ENCODE results near the gene APEH. TPM values are rescaled to one million over a fixed set of nuclear protein-coding genes. Genes with fewer than 3 reads are reported as not detected.
A peak's percentile ranks its signal among the peaks of the same experiment; 100 is the strongest.

Gene APEH
- total and polyA plus RNA-seq, 2 of the 13 experiments (the other 11 are each of a cell fraction or from before 2014, with no cell fraction given) = 116 to 130 TPM

GRCh38 chr3:49668414-49668797, 5.7 kb upstream of the APEH start (continued):
- TF ChIP-seq BCLAF1 (IDR thresholded peaks at IDR 0.05) (no peak), MTA1 (CRISPR knock-in tag; IDR thresholded peaks at IDR 0.05; ENCODE audit: borderline replicate concordance) (peak; percentile 79; the same call in 1 of the 2 replicates), ZNF331 (CRISPR knock-in tag; IDR thresholded peaks at IDR 0.05) (peak; percentile 87), ZBTB25 (CRISPR knock-in tag; IDR thresholded peaks at IDR 0.05) (peak; percentile 83; the same call in 1 of the 2 replicates), ZNF891 (CRISPR knock-in tag; IDR thresholded peaks at IDR 0.05) (no peak), ELF3 (CRISPR knock-in tag; IDR thresholded peaks at IDR 0.05) (peak; percentile 79), ZNF580 (CRISPR knock-in tag; IDR thresholded peaks at IDR 0.05; ENCODE audit: borderline replicate concordance, low read depth) (peak; percentile 90; the same call in 1 of the 2 replicates), HOXD1 (CRISPR knock-in tag; IDR thresholded peaks at IDR 0.05) (no peak), ZSCAN25 (CRISPR knock-in tag; IDR thresholded peaks at IDR 0.05) (peak; percentile 92), SKI (IDR thresholded peaks at IDR 0.05; ENCODE audit: partially characterized antibody) (peak; percentile 44), ZFP62 (CRISPR knock-in tag; IDR thresholded peaks at IDR 0.05) (no peak), U2AF1 (optimal IDR thresholded peaks at IDR 0.05; ENCODE audit: low read depth, low read length) (no peak), DNMT1 (CRISPR knock-in tag; IDR thresholded peaks at IDR 0.05) (no peak), FUBP1 (CRISPR knock-in tag; IDR thresholded peaks at IDR 0.05; ENCODE audit: borderline replicate concordance) (no peak), GABPB1 (CRISPR knock-in tag; IDR thresholded peaks at IDR 0.05) (peak; percentile 59), ZKSCAN8 (CRISPR knock-in tag; IDR thresholded peaks at IDR 0.05; ENCODE audit: borderline replicate concordance) (peak; percentile 40; the same call in 1 of the 2 replicates), TFAP4 (IDR thresholded peaks at IDR 0.05; ENCODE audit: borderline replicate concordance, low read depth) (peak; percentile 73; the same call in 1 of the 2 replicates), GATAD2A (CRISPR knock-in tag; IDR thresholded peaks at IDR 0.05) (peak; percentile 93), TP53 (CRISPR knock-in tag; conservative IDR thresholded peaks at IDR 0.05) (no peak), PITX1 (CRISPR knock-in tag; IDR thresholded peaks at IDR 0.05) (peak; percentile 38; the same call in 1 of the 2 replicates), HDAC2 (CRISPR knock-in tag; IDR thresholded peaks at IDR 0.05) (peak; percentile 86), GRHL1 (CRISPR knock-in tag; conservative IDR thresholded peaks at IDR 0.05) (no peak), RXRA (CRISPR knock-in tag; IDR thresholded peaks at IDR 0.05) (peak; percentile 66; the same call in 1 of the 2 replicates)
